H9 (cell line): ENCODE measurements around the gene KIAA1671. TPM values are rescaled to one million over a fixed set of nuclear protein-coding genes. Genes with fewer than 3 reads are reported as not detected.

Experiments
- DNase-seq: peaks from one replicate; pipeline ENCODE4 v3.0.0-alpha.2; 2017
- H2AFZ ChIP-seq: one replicate; pipeline ENCODE4 v1.6.1; 2013; ENCODE audit warnings: mild to moderate bottlenecking, low read length, control low read depth, moderate library complexity
- H2AK5ac ChIP-seq: 2 replicates; pipeline ENCODE4 v1.6.1; 2013; ENCODE audit warnings: low read length, control low read depth, mixed read lengths; ENCODE audit not compliant: insufficient read length
- H2BK120ac ChIP-seq: one replicate; pipeline ENCODE4 v1.6.1; 2013; ENCODE audit warnings: low read depth, mild to moderate bottlenecking, low read length, control low read depth, inconsistent platforms; ENCODE audit not compliant: poor library complexity, severe bottlenecking
- H2BK12ac ChIP-seq: 2 replicates; pipeline ENCODE4 v1.6.1; 2013; ENCODE audit warnings: low read length, control low read depth, mixed read lengths, low read depth; ENCODE audit not compliant: insufficient read length
- H2BK15ac ChIP-seq: 2 replicates; pipeline ENCODE4 v1.6.1; 2013; ENCODE audit warnings: low read depth, low read length, control low read depth
- H2BK20ac ChIP-seq: one replicate; pipeline ENCODE4 v1.6.1; 2013; ENCODE audit warnings: low read depth, mild to moderate bottlenecking, low read length, control low read depth, inconsistent platforms; ENCODE audit not compliant: poor library complexity, severe bottlenecking
- H2BK5ac ChIP-seq: 2 replicates; pipeline ENCODE4 v1.6.1; 2013; ENCODE audit warnings: low read length, control low read depth, mixed read lengths; ENCODE audit not compliant: insufficient read length
- H3K14ac ChIP-seq: 2 replicates; pipeline ENCODE4 v1.6.1; 2013; ENCODE audit warnings: low read length, control low read depth; ENCODE audit not compliant: insufficient read depth
- H3K18ac ChIP-seq: 2 replicates; pipeline ENCODE4 v1.6.1; 2013; ENCODE audit warnings: low read depth, mild to moderate bottlenecking, mixed read lengths, low read length, control low read depth; ENCODE audit not compliant: insufficient read length
- H3K23ac ChIP-seq: 2 replicates; pipeline ENCODE4 v1.6.1; 2013; ENCODE audit warnings: low read length, control low read depth, mixed read lengths, low read depth; ENCODE audit not compliant: insufficient read length
- H3K23me2 ChIP-seq: 2 replicates; pipeline ENCODE4 v1.6.1; 2013; ENCODE audit warnings: low read depth, mild to moderate bottlenecking, mixed read lengths, low read length, control low read depth; ENCODE audit not compliant: insufficient read length, poor library complexity, severe bottlenecking
- H3K27ac ChIP-seq: 2 replicates; pipeline ENCODE4 v1.5.1; 2013; ENCODE audit warnings: low read length, control low read depth, mixed read lengths, low read depth; ENCODE audit not compliant: insufficient read length
- H3K27me3 ChIP-seq: 2 replicates; pipeline ENCODE4 v1.6.1; 2013; ENCODE audit warnings: low read length, control low read depth, inconsistent platforms; ENCODE audit not compliant: insufficient read depth
- H3K4ac ChIP-seq: 2 replicates; pipeline ENCODE4 v1.6.1; 2013; ENCODE audit warnings: low read depth, mild to moderate bottlenecking, control low read depth, inconsistent platforms, low read length, moderate library complexity
- H3K4me1 ChIP-seq: 2 replicates; pipeline ENCODE4 v1.6.1; 2013; ENCODE audit warnings: low read length, control low read depth, inconsistent platforms; ENCODE audit not compliant: insufficient read depth
- H3K4me2 ChIP-seq: 2 replicates; pipeline ENCODE4 v1.6.1; 2013; ENCODE audit warnings: low read length, control low read depth, mixed read lengths; ENCODE audit not compliant: insufficient read length, insufficient read depth
- H3K56ac ChIP-seq: 2 replicates; pipeline ENCODE4 v1.6.1; 2013; ENCODE audit warnings: low read depth, mild to moderate bottlenecking, mixed read lengths, low read length, control low read depth; ENCODE audit not compliant: insufficient read length
- H3K79me1 ChIP-seq: 2 replicates; pipeline ENCODE4 v1.6.1; 2013; ENCODE audit warnings: low read depth, mild to moderate bottlenecking, moderate library complexity, low read length, control low read depth, inconsistent platforms; ENCODE audit not compliant: insufficient read depth, poor library complexity, severe bottlenecking
- H3K79me2 ChIP-seq: 2 replicates; pipeline ENCODE4 v1.6.1; 2013; ENCODE audit warnings: low read length, control low read depth, inconsistent platforms; ENCODE audit not compliant: insufficient read depth
- H3K9ac ChIP-seq: 2 replicates; pipeline ENCODE4 v1.6.1; 2013; ENCODE audit warnings: low read length, control low read depth, mixed read lengths; ENCODE audit not compliant: insufficient read length; ENCODE audit errors: extremely low read depth
- H3K9me3 ChIP-seq: one replicate; pipeline ENCODE4 v1.6.1; 2013; ENCODE audit warnings: low read depth, low read length, inconsistent platforms; ENCODE audit not compliant: control insufficient read depth
- H3T11ph ChIP-seq: one replicate; pipeline ENCODE4 v1.6.1; 2013; ENCODE audit warnings: mild to moderate bottlenecking, low read length, control low read depth, inconsistent platforms
- H4K20me1 ChIP-seq: one replicate; pipeline ENCODE4 v1.6.1; 2013; ENCODE audit not compliant: control insufficient read depth, insufficient read length, insufficient read depth
- H4K5ac ChIP-seq: 2 replicates; pipeline ENCODE4 v1.6.1; 2013; ENCODE audit warnings: low read depth, mild to moderate bottlenecking, mixed read lengths, low read length, control low read depth; ENCODE audit not compliant: insufficient read length
- H4K8ac ChIP-seq: replicated peaks from 2 replicates; pipeline ENCODE4 v1.6.1; 2013; ENCODE audit warnings: low read length, control low read depth, mixed read lengths, low read depth; ENCODE audit not compliant: insufficient read length
- H4K91ac ChIP-seq: 2 replicates; pipeline ENCODE4 v1.6.1; 2013; ENCODE audit warnings: low read depth, mild to moderate bottlenecking, moderate library complexity, mixed read lengths, low read length, control low read depth; ENCODE audit not compliant: insufficient read length
- H3K27ac Mint-ChIP-seq, 3 experiments: 2 replicates in 2 of 3; 3 replicates in 1 of 3; pipeline ENCODE4 v1.8.0; 2020 to 2021; ENCODE audit warnings: mixed read lengths in 3 of 3, mild to moderate bottlenecking in 1 of 3, moderate library complexity in 1 of 3
- H3K27me3 Mint-ChIP-seq: 2 replicates; pipeline ENCODE4 v1.8.0; 2021; ENCODE audit warnings: low read depth, mild to moderate bottlenecking, moderate library complexity, mixed read lengths
- H3K36me3 Mint-ChIP-seq, 3 experiments: 2 replicates in 2 of 3; 3 replicates in 1 of 3; pipeline ENCODE4 v1.8.0; 2020 to 2021; ENCODE audit warnings: low read depth in 3 of 3, mixed read lengths in 3 of 3; ENCODE audit not compliant: insufficient read depth in 1 of 3
- H3K4me1 Mint-ChIP-seq, 2 experiments: 2 replicates each; pipeline ENCODE4 v1.8.0; 2020; ENCODE audit warnings: mixed read lengths in 2 of 2
- H3K4me3 Mint-ChIP-seq, 2 experiments: 2 replicates in 1 of 2; 3 replicates in 1 of 2; pipeline ENCODE4 v1.8.0; 2020 to 2021; ENCODE audit warnings: mild to moderate bottlenecking in 2 of 2, mixed read lengths in 2 of 2, moderate library complexity in 1 of 2
- H3K9me3 Mint-ChIP-seq, 2 experiments: 2 replicates in 1 of 2; 3 replicates in 1 of 2; pipeline ENCODE4 v1.8.0; 2020; ENCODE audit warnings: mild to moderate bottlenecking in 2 of 2, mixed read lengths in 2 of 2, moderate library complexity in 1 of 2
- CTCF ChIP-seq: fragments of 200-600 bp; sonication (generic); conservative IDR thresholded peaks from 3 replicates; pipeline ENCODE4 v1.8.0; 2021; ENCODE audit warnings: antibody characterized with exemption, mild to moderate bottlenecking
- WGBS: extraction: QIAGEN DNeasy Blood & Tissue Kit; methylation state at CpG from one replicate; pipeline ENCODE4 v1.1.7; 2013; ENCODE audit warnings: missing lambda C conversion rate, low lambda C conversion rate, mixed read lengths; ENCODE audit not compliant: insufficient read length; ENCODE audit errors: extremely low coverage; 5-methylcytosine and 5-hydroxymethylcytosine counted together
- total RNA-seq: library from RNA; stranded (reverse); gene quantifications from 2 replicates; pipeline ENCODE4 v1.2.1, GENCODE V29; 2021

KIAA1671 gene
- total RNA-seq, 1 experiment from 2014 or later, result 22.6 TPM

DNA sequence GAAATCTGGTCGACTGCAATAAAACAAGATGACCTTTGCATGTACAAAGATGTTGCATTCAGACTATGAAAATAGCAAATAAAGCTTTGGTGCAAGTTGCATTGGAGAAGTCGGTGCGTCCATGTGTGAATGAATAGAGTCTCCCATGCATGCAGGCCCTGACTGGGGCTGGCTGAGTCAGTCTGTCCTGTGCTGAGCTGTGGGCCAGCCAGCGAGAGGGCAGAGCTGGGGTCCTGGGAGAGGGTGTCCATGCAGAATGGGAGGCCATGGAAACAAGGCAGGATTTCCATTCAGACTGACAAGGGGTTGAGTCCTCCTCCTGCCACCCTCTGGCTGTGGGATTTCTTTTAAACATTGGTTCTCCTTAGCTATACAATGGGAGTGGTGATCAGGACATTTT is 244.8 kb downstream of the KIAA1671 start:
- no CpG with 5 or more reads among the region's 4 CpGs for WGBS

More for the DNA sequence above, 244.8 kb downstream of the KIAA1671 start:
- Histone ChIP-seq H2BK5ac (no peak overlapping the region), H4K20me1 (no peaks in the 10 kb centered on the region), H3K27ac (no peak overlapping the region), H2AK5ac (no peak overlapping the region), H3K79me2 (no peaks in the 10 kb centered on the region), H2BK20ac (no peak overlapping the region), H3K9me3 (no peaks in the 10 kb centered on the region), H3K23ac (no peak overlapping the region), H4K5ac (no peak overlapping the region), H2BK120ac (no peak overlapping the region), H3K4me1 (no peaks in the 10 kb centered on the region), H3T11ph (no peak overlapping the region), H3K4ac (no peak overlapping the region), H2BK12ac (no peak overlapping the region), H3K14ac (no peak overlapping the region), H3K4me2 (no peak overlapping the region), H3K18ac (no peak overlapping the region), H3K79me1 (no peaks in the 10 kb centered on the region), H3K23me2 (no peaks in the 10 kb centered on the region), H2BK15ac (no peak overlapping the region), H4K8ac (no peak overlapping the region), H2AFZ (no peak overlapping the region), H3K9ac (no peak overlapping the region), H3K27me3 (no peaks in the 10 kb centered on the region), H3K56ac (no peak overlapping the region), H4K91ac (no peak overlapping the region)
- Mint-ChIP-seq H3K4me1 (peaks cover 0 to 2% of the 10 kb centered on the region in 2 experiments; a peak in 1 of 4 replicates), H3K9me3 (no peaks in the 10 kb centered on the region), H3K36me3 (peaks cover 4 to 16% (median 7%) of the 10 kb centered on the region in 3 experiments; a peak in 3 of 7 replicates), H3K27ac (no peak overlapping the region), H3K27me3 (no peaks in the 10 kb centered on the region), H3K4me3 (no peak overlapping the region)
- no peak for TF ChIP-seq CTCF
- DNase-seq, result no peak
